ENCODE results near the gene ABCB9. TPM values are rescaled to one million over a fixed set of nuclear protein-coding genes. Genes with fewer than 3 reads are reported as not detected.

Gene ABCB9
- total RNA-seq, 6 experiments from 2014 or later: 0.48 to 1.4 (median 0.94) TPM

- TF ChIP-seq POLR2A (IDR thresholded peaks at IDR 0.05) (no peak), CTCF (IDR thresholded peaks at IDR 0.05) (no peak)
- Histone ChIP-seq H3K4me3 (peak overlapping the region in 1 of 3 donors; percentile 38), H3K27me3 (no peaks in the 10 kb centered on the region), H3K36me3 (no peaks in the 10 kb centered on the region), H3K9me3 (no peaks in the 10 kb centered on the region), H3K27ac (peak overlapping the region in 2 of 3 donors; percentile 19 to 66), H3K4me1 (peaks cover 0 to 65% (median 30%) of the 10 kb centered on the region in 4 donors)
- DNase-seq (peak in 1 of 3 donors; percentile 55), ATAC-seq (no peak)
- intact Hi-C loops (cut with DNase I): loop anchor here in 1 of 2 donors (10.0 kb wide), 1 partner anchor 248 kb away; no protein-coding TSS in a partner anchor
- 92% methylated on average over 4 of the region's 16 CpGs for WGBS (ENCODE audit: insufficient coverage, low coverage, low lambda C conversion rate, missing lambda C conversion rate)
Measured at GRCh38 chr12:122996621-122997342, 30.5 kb upstream of the ABCB9 start.

- peak; percentile 52 to 88 (median 73) for DNase-seq
- Histone ChIP-seq H3K27ac (peak overlapping the region in 2 of 3 donors; percentile 56 to 66), H3K4me3 (peak overlapping the region in 1 of 3 donors; percentile 38), H3K4me1 (peaks cover 0 to 65% (median 30%) of the 10 kb centered on the region in 4 donors), H3K27me3 (no peaks in the 10 kb centered on the region), H3K36me3 (no peaks in the 10 kb centered on the region), H3K9me3 (no peaks in the 10 kb centered on the region)
- WGBS (ENCODE audit: insufficient coverage, low coverage, low lambda C conversion rate, missing lambda C conversion rate): no CpG with 5 or more reads among the region's 7 CpGs
- TF ChIP-seq POLR2A (IDR thresholded peaks at IDR 0.05) (no peak), CTCF (IDR thresholded peaks at IDR 0.05) (no peak)
- ATAC-seq: peak; percentile 42 to 62 (median 58)
- intact Hi-C loops (cut with DNase I): loop anchor here in 1 of 2 donors (10.0 kb wide), 1 partner anchor 249 kb away; no protein-coding TSS in a partner anchor
Measured at GRCh38 chr12:122996188-122996601, 29.9 kb upstream of the ABCB9 start.

- intact Hi-C loops (cut with DNase I): loop anchor here in 1 of 2 donors (10.0 kb wide), 1 partner anchor 249 kb away; no protein-coding TSS in a partner anchor
- Histone ChIP-seq H3K27me3 (no peaks in the 10 kb centered on the region), H3K4me1 (peaks cover 0 to 65% (median 30%) of the 10 kb centered on the region in 4 donors), H3K27ac (peak overlapping the region in 2 of 3 donors; percentile 56 to 66), H3K9me3 (no peaks in the 10 kb centered on the region), H3K36me3 (no peaks in the 10 kb centered on the region), H3K4me3 (peak overlapping the region in 2 of 3 donors; percentile 38 to 53)
- WGBS (ENCODE audit: insufficient coverage, low coverage, low lambda C conversion rate, missing lambda C conversion rate): 17% methylated on average over 1 of the region's 20 CpGs
- ATAC-seq: peak; percentile 81 to 85 (median 82)
- TF ChIP-seq CTCF (IDR thresholded peaks at IDR 0.05): no peak
- TF ChIP-seq POLR2A (IDR thresholded peaks at IDR 0.05): no peak
- peak; percentile 91 to 98 (median 95) for DNase-seq
Measured at GRCh38 chr12:122995503-122996187, 29.4 kb upstream of the ABCB9 start.

- Histone ChIP-seq H3K9me3 (no peaks in the 10 kb centered on the region), H3K4me3 (peak overlapping the region in 2 of 3 donors; percentile 16 to 53), H3K27me3 (no peaks in the 10 kb centered on the region), H3K4me1 (peaks cover 0 to 65% (median 30%) of the 10 kb centered on the region in 4 donors), H3K27ac (peak overlapping the region in 2 of 3 donors; percentile 18 to 56), H3K36me3 (no peaks in the 10 kb centered on the region)
- WGBS (ENCODE audit: insufficient coverage, low coverage, low lambda C conversion rate, missing lambda C conversion rate): 36% methylated on average over 3 of the region's 13 CpGs
- ATAC-seq: peak in 1 of 4 donors; percentile 1
- intact Hi-C loops (cut with DNase I): loop anchor here in 1 of 2 donors (10.0 kb wide), 1 partner anchor 250 kb away; no protein-coding TSS in a partner anchor
- DNase-seq: peak in 2 of 3 donors; percentile 26 to 43
- TF ChIP-seq POLR2A (IDR thresholded peaks at IDR 0.05) (no peak), CTCF (IDR thresholded peaks at IDR 0.05) (no peak)
Measured at GRCh38 chr12:122994781-122995502, 28.7 kb upstream of the ABCB9 start.

All from right lobe of liver (tissue), 6 donors.